ENCODE results near the gene PCK1. TPM values are rescaled to one million over a fixed set of nuclear protein-coding genes. Genes with fewer than 3 reads are reported as not detected.

The PCK1 gene
- total and polyA plus RNA-seq, 4 donors, result 8.9 to 532 (median 314) TPM

GRCh38 chr20:57559289-57559634 lies 1.6 kb upstream of the PCK1 start:
- TF ChIP-seq, protein P1, sequence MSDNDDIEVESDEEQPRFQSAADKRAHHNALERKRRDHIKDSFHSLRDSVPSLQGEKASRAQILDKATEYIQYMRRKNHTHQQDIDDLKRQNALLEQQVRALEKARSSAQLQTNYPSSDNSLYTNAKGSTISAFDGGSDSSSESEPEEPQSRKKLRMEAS (IDR thresholded peaks at IDR 0.05), result no peak
- TF ChIP-seq NR2F2 (IDR thresholded peaks at IDR 0.05) (no peak), ATF3 (IDR thresholded peaks at IDR 0.05) (no peak), FOXA1 (IDR thresholded peaks at IDR 0.05) (no peak), HNF4A (conservative IDR thresholded peaks at IDR 0.05) (no peak), REST (IDR thresholded peaks at IDR 0.05) (no peak), RAD21 (IDR thresholded peaks at IDR 0.05) (no peak), TAF1 (conservative IDR thresholded peaks at IDR 0.05) (no peak), JUND (IDR thresholded peaks at IDR 0.05) (no peak), EGR1 (IDR thresholded peaks at IDR 0.05; ENCODE audit: low read depth in 2 of 2) (no peak), GABPA (IDR thresholded peaks at IDR 0.05 in 1 of 2, conservative IDR thresholded peaks at IDR 0.05 in 1 of 2) (no peak), HNF4G (IDR thresholded peaks at IDR 0.05) (no peak), YY1 (IDR thresholded peaks at IDR 0.05) (no peak), FOXA2 (IDR thresholded peaks at IDR 0.05) (no peak), ZBTB33 (IDR thresholded peaks at IDR 0.05) (no peak), SP1 (IDR thresholded peaks at IDR 0.05) (no peak)
- TF ChIP-seq, protein P2, sequence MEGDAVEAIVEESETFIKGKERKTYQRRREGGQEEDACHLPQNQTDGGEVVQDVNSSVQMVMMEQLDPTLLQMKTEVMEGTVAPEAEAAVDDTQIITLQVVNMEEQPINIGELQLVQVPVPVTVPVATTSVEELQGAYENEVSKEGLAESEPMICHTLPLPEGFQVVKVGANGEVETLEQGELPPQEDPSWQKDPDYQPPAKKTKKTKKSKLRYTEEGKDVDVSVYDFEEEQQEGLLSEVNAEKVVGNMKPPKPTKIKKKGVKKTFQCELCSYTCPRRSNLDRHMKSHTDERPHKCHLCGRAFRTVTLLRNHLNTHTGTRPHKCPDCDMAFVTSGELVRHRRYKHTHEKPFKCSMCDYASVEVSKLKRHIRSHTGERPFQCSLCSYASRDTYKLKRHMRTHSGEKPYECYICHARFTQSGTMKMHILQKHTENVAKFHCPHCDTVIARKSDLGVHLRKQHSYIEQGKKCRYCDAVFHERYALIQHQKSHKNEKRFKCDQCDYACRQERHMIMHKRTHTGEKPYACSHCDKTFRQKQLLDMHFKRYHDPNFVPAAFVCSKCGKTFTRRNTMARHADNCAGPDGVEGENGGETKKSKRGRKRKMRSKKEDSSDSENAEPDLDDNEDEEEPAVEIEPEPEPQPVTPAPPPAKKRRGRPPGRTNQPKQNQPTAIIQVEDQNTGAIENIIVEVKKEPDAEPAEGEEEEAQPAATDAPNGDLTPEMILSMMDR (IDR thresholded peaks at IDR 0.05; ENCODE audit: low read depth, low read length, missing input control), result no peak
- H3K4me1 ChIP-seq (ENCODE audit: control insufficient read depth in 4 of 4, insufficient read depth in 4 of 4, low read length in 3 of 4), result peaks cover 9 to 68% (median 33%) of the 10 kb centered on the region in 4 donors
- no peak overlapping the region for H3K4me3 ChIP-seq (ENCODE audit: low read depth in 1 of 3, low read length in 3 of 3)
- no peaks in the 10 kb centered on the region for H3K36me3 ChIP-seq (ENCODE audit: control insufficient read depth in 4 of 4, insufficient read depth in 3 of 4, low read depth in 1 of 4, low read length in 3 of 4)
- no peaks in the 10 kb centered on the region for H3K27me3 ChIP-seq (ENCODE audit: control insufficient read depth in 4 of 4, insufficient read depth in 4 of 4, low read length in 3 of 4)
- peak overlapping the region; percentile 89 to 92 for H3K27ac ChIP-seq (ENCODE audit: low read depth in 1 of 2, low read length in 2 of 2)
- H3K9me3 ChIP-seq (ENCODE audit: control insufficient read depth in 4 of 4, low read length in 3 of 4), result no peaks in the 10 kb centered on the region
- DNase-seq (ENCODE audit: low spot score), result no peak
- 85% methylated on average over 10 of the region's 10 CpGs for WGBS
- H3K9ac ChIP-seq (ENCODE audit: low read depth in 1 of 2, low read length in 2 of 2), result peak overlapping the region in 1 of 2 donors; percentile 83
